Neural cell (in vitro differentiated cells): ENCODE data around the gene CGNL1. TPM values are rescaled to one million over a fixed set of nuclear protein-coding genes. Genes with fewer than 3 reads are reported as not detected.

Experiments used
- H2AFZ ChIP-seq: fragments of 200-600, 300-800 bp; sonication (generic), shearing (Covaris generic); 2 replicates; pipeline ENCODE4 v1.6.0; 2014; ENCODE audit warnings: low read depth, mild to moderate bottlenecking, antibody characterized with exemption, low read length, moderate library complexity
- H3F3A ChIP-seq: fragments of 200-600 bp; shearing (Covaris generic); 2 replicates; pipeline ENCODE4 v1.6.1; 2016; ENCODE audit warnings: mild to moderate bottlenecking, moderate library complexity, mixed read lengths, antibody characterized with exemption, low read length; ENCODE audit not compliant: insufficient read depth, poor library complexity, severe bottlenecking
- H3K27ac ChIP-seq: fragments of 200-600, 300-800 bp; sonication (generic), shearing (Covaris generic); 2 replicates; pipeline ENCODE4 v1.5.1; 2014; ENCODE audit warnings: mild to moderate bottlenecking, low read length, moderate library complexity
- H3K27me3 ChIP-seq: fragments of 300-800, 200-600 bp; sonication (generic), shearing (Covaris generic); 2 replicates; pipeline ENCODE4 v1.6.0; 2014; ENCODE audit warnings: mild to moderate bottlenecking, low read depth, low read length, moderate library complexity; ENCODE audit not compliant: insufficient read depth
- H3K36me3 ChIP-seq: fragments of 300-800, 200-600 bp; sonication (generic), shearing (Covaris generic); 2 replicates; pipeline ENCODE4 v1.5.1; 2014; ENCODE audit warnings: mild to moderate bottlenecking, antibody characterized with exemption, low read length, moderate library complexity; ENCODE audit not compliant: insufficient read depth
- H3K4me2 ChIP-seq: fragments of 300-800, 200-600 bp; sonication (generic), shearing (Covaris generic); 2 replicates; pipeline ENCODE4 v1.6.0; 2014; ENCODE audit warnings: mild to moderate bottlenecking, low read length
- H3K4me3 ChIP-seq: fragments of 300-800, 200-600 bp; sonication (generic), shearing (Covaris generic); 2 replicates; pipeline ENCODE4 v1.5.1; 2014; ENCODE audit warnings: mild to moderate bottlenecking, low read length, moderate library complexity
- H3K79me2 ChIP-seq: fragments of 200-600 bp; shearing (Covaris generic); replicated peaks from 2 replicates; pipeline ENCODE4 v1.6.0; 2014; ENCODE audit warnings: mild to moderate bottlenecking, low read length, moderate library complexity; ENCODE audit not compliant: insufficient read depth
- H3K9ac ChIP-seq: fragments of 300-800, 200-600 bp; sonication (generic), shearing (Covaris generic); 2 replicates; pipeline ENCODE4 v1.6.1; 2016; ENCODE audit warnings: mild to moderate bottlenecking, low read length, mixed read lengths
- H3K9me2 ChIP-seq: fragments of 200-600 bp; shearing (Covaris generic); 2 replicates; pipeline ENCODE4 v1.6.1; 2016; ENCODE audit warnings: mild to moderate bottlenecking, low read length, mixed read lengths; ENCODE audit not compliant: insufficient read depth
- H3K9me3 ChIP-seq: fragments of 200-600, 300-800 bp; sonication (generic), shearing (Covaris generic); 2 replicates; pipeline ENCODE4 v1.6.1; 2016; ENCODE audit warnings: mild to moderate bottlenecking, mixed run types, low read length, moderate library complexity, mixed read lengths
- H4K20me1 ChIP-seq: fragments of 200-600 bp; shearing (Covaris generic); 2 replicates; pipeline ENCODE4 v1.6.1; 2016; ENCODE audit warnings: mild to moderate bottlenecking, mixed run types; ENCODE audit not compliant: insufficient read depth
- EP300 ChIP-seq: fragments of 450-650 bp; conservative IDR thresholded peaks from 2 replicates; pipeline ENCODE4 v1.6.1; 2014; ENCODE audit warnings: antibody characterized with exemption, mild to moderate bottlenecking, moderate library complexity; ENCODE audit not compliant: poor library complexity, severe bottlenecking
- MXI1 ChIP-seq: fragments of 450-650 bp; conservative IDR thresholded peaks from 2 replicates; pipeline ENCODE4 v1.6.1; 2014; ENCODE audit warnings: antibody characterized with exemption, mild to moderate bottlenecking; ENCODE audit not compliant: poor library complexity, severe bottlenecking
- POLR2AphosphoS5 ChIP-seq: IDR thresholded peaks from 2 replicates; pipeline ENCODE4 v1.6.1; 2012
- RAD21 ChIP-seq: fragments of 450-650 bp; conservative IDR thresholded peaks from 2 replicates; pipeline ENCODE4 v1.6.1; 2014; ENCODE audit warnings: antibody characterized with exemption, mild to moderate bottlenecking, moderate library complexity
- SMC3 ChIP-seq: fragments of 450-650 bp; conservative IDR thresholded peaks from 2 replicates; pipeline ENCODE4 v1.6.1; 2014; ENCODE audit warnings: antibody characterized with exemption, mild to moderate bottlenecking, moderate library complexity; ENCODE audit not compliant: poor library complexity
- TAF1 ChIP-seq: IDR thresholded peaks from 2 replicates; pipeline ENCODE4 v1.6.1; 2012; ENCODE audit warnings: low read depth
- polyA plus RNA-seq: library from polyadenylated mRNA; depleted of rRNA; stranded (reverse); fragments of >200 nt; gene quantifications from 2 replicates; pipeline ENCODE4 v1.2.3, GENCODE V29; 2014
- TF ChIP-seq, protein P1 (sequence below): fragments of 450-650 bp; IDR thresholded peaks from 2 replicates; pipeline ENCODE4 v1.5.1; 2014; ENCODE audit warnings: antibody characterized with exemption, mild to moderate bottlenecking, moderate library complexity; ENCODE audit not compliant: poor library complexity, severe bottlenecking
- TF ChIP-seq, protein P2 (sequence below): IDR thresholded peaks from 2 replicates; pipeline ENCODE4 v1.6.1; 2012; ENCODE audit warnings: borderline replicate concordance

The CGNL1 gene
- polyA plus RNA-seq, 1 donor from 2014 or later = 0.26 TPM

DNA sequence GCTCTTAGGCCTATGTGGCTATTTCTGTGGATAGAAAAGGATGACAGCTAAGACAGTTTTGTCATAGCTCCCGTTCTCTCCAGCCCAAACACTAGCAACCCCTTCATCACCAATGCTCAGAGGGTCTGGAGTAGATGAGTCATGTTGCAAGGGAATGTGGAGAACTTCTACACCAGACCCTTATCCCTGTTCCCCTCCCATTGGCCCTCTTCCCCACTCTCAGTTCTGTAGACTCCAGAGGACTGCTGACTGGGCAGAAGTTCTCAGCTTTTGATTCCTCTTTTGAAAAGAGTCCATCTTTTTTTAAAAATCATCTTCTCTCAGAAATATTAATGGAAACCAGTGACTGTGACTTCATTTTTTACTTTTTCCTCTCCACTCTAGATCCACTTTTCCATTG, 213.0 kb downstream of the CGNL1 start:
- no peaks in the 10 kb centered on the region for H3F3A ChIP-seq
- H4K20me1 ChIP-seq = no peaks in the 10 kb centered on the region
- no peaks in the 10 kb centered on the region for H3K79me2 ChIP-seq
- H3K36me3 ChIP-seq = no peaks in the 10 kb centered on the region
- no peaks in the 10 kb centered on the region for H3K9me3 ChIP-seq
- H3K4me3 ChIP-seq = no peak overlapping the region
- TF ChIP-seq EP300 (no peak), SMC3 (no peak), TAF1 (no peak), POLR2AphosphoS5 (no peak), RAD21 (no peak)
- TF ChIP-seq, protein P1, sequence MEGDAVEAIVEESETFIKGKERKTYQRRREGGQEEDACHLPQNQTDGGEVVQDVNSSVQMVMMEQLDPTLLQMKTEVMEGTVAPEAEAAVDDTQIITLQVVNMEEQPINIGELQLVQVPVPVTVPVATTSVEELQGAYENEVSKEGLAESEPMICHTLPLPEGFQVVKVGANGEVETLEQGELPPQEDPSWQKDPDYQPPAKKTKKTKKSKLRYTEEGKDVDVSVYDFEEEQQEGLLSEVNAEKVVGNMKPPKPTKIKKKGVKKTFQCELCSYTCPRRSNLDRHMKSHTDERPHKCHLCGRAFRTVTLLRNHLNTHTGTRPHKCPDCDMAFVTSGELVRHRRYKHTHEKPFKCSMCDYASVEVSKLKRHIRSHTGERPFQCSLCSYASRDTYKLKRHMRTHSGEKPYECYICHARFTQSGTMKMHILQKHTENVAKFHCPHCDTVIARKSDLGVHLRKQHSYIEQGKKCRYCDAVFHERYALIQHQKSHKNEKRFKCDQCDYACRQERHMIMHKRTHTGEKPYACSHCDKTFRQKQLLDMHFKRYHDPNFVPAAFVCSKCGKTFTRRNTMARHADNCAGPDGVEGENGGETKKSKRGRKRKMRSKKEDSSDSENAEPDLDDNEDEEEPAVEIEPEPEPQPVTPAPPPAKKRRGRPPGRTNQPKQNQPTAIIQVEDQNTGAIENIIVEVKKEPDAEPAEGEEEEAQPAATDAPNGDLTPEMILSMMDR = no peak
- TF ChIP-seq, protein P2, sequence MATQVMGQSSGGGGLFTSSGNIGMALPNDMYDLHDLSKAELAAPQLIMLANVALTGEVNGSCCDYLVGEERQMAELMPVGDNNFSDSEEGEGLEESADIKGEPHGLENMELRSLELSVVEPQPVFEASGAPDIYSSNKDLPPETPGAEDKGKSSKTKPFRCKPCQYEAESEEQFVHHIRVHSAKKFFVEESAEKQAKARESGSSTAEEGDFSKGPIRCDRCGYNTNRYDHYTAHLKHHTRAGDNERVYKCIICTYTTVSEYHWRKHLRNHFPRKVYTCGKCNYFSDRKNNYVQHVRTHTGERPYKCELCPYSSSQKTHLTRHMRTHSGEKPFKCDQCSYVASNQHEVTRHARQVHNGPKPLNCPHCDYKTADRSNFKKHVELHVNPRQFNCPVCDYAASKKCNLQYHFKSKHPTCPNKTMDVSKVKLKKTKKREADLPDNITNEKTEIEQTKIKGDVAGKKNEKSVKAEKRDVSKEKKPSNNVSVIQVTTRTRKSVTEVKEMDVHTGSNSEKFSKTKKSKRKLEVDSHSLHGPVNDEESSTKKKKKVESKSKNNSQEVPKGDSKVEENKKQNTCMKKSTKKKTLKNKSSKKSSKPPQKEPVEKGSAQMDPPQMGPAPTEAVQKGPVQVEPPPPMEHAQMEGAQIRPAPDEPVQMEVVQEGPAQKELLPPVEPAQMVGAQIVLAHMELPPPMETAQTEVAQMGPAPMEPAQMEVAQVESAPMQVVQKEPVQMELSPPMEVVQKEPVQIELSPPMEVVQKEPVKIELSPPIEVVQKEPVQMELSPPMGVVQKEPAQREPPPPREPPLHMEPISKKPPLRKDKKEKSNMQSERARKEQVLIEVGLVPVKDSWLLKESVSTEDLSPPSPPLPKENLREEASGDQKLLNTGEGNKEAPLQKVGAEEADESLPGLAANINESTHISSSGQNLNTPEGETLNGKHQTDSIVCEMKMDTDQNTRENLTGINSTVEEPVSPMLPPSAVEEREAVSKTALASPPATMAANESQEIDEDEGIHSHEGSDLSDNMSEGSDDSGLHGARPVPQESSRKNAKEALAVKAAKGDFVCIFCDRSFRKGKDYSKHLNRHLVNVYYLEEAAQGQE = no peak
- H2AFZ ChIP-seq = no peak overlapping the region
- no peak overlapping the region for H3K27ac ChIP-seq
- H3K9ac ChIP-seq = no peak overlapping the region
- no peak overlapping the region for H3K4me2 ChIP-seq
- peaks cover 24% of the 10 kb centered on the region for H3K27me3 ChIP-seq
- no peaks in the 10 kb centered on the region for H3K9me2 ChIP-seq

DNA sequence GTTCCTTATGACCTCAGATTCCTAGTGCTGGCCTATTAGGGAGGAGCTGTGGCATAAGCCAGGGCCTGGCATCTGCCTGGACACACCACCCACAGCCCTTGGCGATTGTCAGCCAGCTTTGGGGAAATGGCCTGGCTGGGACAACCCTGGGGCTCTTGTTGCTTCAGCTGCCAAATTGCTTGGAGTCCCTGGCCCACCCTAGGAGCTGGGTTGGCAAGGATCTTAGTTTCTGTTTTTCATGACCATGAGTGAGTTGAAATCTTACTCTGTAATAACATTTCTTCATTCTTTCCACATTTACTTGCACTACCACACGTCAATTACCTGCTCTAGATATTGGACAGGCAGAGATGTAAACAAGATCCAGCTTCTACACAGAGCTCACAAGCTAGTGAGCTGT, 213.4 kb downstream of the CGNL1 start:
- Histone ChIP-seq H3K27me3 (peaks cover 24% of the 10 kb centered on the region), H3F3A (no peaks in the 10 kb centered on the region), H3K79me2 (no peaks in the 10 kb centered on the region), H3K9ac (no peak overlapping the region), H2AFZ (no peak overlapping the region), H3K4me2 (no peak overlapping the region), H3K27ac (no peak overlapping the region), H3K4me3 (no peak overlapping the region), H3K36me3 (no peaks in the 10 kb centered on the region), H4K20me1 (no peaks in the 10 kb centered on the region), H3K9me2 (no peaks in the 10 kb centered on the region), H3K9me3 (no peaks in the 10 kb centered on the region)
- TF ChIP-seq EP300 (no peak), POLR2AphosphoS5 (no peak), TAF1 (no peak), MXI1 (no peak)
- TF ChIP-seq, protein P2 = no peak
